Left colon (tissue), 2 donors: ENCODE data around the gene BRWD1. TPM values are rescaled to one million over a fixed set of nuclear protein-coding genes. Genes with fewer than 3 reads are reported as not detected.
A peak's percentile ranks its signal among the peaks of the same experiment; 100 is the strongest.

ENCODE experiments used
- ATAC-seq: fragments of 200-7000 bp; cut with Tn5 transposase; one replicate; pipeline ENCODE4 v1.9.1; 2020; ENCODE audit warnings: mild to moderate bottlenecking, moderate library complexity
- DNase-seq, 2 donors: peaks; one replicate each; pipeline ENCODE4 v3.0.0-alpha.2; 2020
- intact Hi-C, 2 donors: fragments of 100-400 bp; cut with DNase I in 1 of 2; cut with micrococcal nuclease in 1 of 2; formaldehyde crosslinking; loops; one replicate each; pipeline versions ENCODE4 v1.11.2 to v1.14.0; 2022; cut with DNase I, micrococcal nuclease
- total RNA-seq, 2 donors: library from RNA; stranded (reverse); fragmentation: NEBNext Ultra II Directional; extraction: Animal tissue kit (Norgen Biotek cat#: 25700); gene quantifications; one replicate each; pipeline ENCODE4 v1.2.1, GENCODE V29; 2021
- donor health status: DM: no; HTN: no; CAD: no.
- donor health status: DM: yes; HTN: yes; CAD: no.

Gene BRWD1
- total RNA-seq, 2 donors from 2014 or later: 45.8 to 51.5 TPM

DNA sequence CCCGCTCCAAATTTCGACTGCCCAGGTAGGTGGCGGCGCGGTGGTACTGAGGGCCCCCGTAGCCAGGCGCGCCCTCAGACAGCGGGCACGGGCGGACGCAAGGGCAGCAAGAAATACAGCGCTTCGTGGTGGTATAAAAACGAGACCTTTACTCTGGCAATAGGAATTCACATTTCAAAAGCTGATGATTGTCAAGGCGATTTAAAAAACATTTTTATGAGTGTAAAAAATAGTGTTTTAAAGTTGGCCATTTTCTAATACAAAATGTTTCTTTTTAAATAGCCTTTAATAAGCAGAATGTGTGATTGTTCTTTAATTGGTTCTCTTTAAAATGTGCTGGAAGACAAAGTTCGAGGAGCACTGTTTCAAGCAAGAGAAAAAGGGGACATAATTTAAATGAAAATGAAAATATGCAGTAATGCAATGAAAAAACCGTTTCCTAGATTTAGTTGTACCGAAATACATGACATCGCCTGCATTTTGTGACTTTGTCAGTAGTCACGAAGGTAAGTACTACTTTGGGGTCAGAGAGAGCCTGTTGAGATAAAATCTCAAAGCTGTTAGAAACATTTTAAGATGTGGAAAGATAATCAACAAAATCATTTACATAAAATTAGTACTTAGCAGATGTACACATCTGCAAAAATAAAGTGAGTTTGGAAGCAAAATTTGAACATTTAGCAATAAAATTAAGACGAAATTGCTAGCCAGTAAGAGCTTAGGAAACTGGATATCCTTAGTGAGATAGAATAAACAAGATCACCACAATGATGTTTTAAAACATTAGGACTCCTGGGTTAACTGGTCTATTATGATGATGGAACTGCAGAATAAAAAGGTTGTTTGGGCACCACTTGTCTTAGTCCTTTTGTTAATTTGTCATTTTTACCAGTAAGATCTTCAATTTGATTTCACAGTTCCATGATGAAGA lies 129.1 kb downstream of the BRWD1 start:
- intact Hi-C loops: loop anchor here in 1 of 2 donors (10.0 kb wide), 1 partner anchor 200 kb away; a partner anchor contains a TSS
- ATAC-seq (no peak), DNase-seq (no peak)

DNA sequence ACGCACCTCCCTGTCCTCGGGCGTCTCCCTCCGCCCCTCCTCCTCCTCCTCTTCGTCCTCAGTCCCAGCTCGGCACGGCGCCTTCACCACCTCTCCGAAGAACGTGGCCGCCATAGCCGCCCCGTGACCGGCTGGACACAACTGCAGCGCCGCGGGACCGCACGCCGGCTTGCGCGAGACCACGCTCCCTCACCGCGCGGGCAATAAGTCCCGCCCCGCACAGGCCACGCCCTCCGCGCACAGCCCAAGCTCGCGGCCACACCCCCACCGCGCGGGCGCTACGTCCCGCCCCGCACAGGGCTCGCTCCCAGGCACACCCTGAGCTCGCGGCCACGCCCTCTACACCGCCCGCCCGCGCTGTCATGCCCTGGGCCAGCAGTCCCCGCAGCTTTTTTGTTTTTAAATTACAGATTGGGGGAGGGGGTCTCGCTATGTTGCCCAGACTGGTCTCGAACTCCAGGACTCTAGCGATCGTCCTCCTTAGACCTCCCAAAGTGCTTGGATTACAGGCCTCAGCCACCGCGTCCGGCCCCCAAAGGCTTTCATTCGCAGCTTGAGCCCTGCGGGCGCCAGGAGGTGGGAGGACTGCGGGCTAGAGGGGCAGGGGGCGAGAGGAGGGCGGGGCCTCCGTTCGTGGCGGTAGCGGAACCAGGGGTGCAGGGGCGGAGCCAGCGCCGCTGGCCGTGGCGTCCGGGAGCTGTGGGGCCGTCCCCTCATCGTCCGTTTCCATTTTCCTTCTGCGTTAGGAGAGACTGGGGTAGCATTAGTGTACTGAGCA lies 130.0 kb downstream of the BRWD1 start, which contains the start of gene PSMG1:
Gene PSMG1, minus strand, starts transcription at position 180 of the 778 bp plus-strand sequence. Its CDS starts 66 bp downstream, at position 114.
- ATAC-seq (peak; percentile 87), DNase-seq (peak; percentile 93 to 99)
- intact Hi-C loops: loop anchor here in 1 of 2 donors (10.0 kb wide), 1 partner anchor 201 kb away; a partner anchor contains a TSS

DNA sequence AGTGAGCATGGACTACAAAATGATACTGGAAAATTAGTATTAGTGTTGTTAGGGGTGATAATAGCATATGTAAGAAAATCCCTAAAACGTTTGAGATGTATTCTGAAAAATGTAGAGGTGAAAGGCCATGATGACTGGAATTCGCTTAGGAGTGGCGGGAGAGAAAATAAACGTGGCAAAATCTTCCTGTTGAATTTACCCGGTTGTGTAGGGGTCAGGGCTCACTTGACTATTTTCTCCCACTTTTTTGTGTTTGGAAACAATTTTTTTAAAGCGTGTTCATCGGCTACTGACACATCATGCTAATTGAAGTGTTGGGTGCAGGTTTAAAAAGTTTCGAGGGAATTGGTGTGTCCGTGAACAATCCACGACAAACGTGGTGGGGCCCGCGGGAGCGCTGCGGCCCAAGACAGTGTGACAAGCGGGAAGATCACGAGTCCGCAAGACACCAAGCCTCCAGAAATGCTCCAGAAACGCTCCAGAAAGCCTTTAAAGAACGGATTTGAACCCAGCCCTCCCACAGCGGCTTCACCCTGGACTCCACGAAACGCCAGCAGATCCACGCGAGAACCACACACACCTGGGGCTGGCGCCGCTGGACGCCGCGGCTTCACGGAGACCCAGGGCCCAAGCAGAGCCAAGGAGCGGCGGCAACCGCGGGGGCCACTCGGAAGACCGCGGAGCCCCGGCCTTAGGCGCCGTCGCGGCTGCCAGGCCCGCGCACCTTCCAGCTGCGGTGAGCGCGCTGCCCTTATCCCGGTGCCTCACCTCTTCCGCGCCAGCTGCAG lies 130.8 kb downstream of the BRWD1 start:
- DNase-seq: peak in 1 of 2 donors; percentile 29
- ATAC-seq: peak; percentile 9
- intact Hi-C loops: loop anchor here in 1 of 2 donors (10.0 kb wide), 1 partner anchor 202 kb away; a partner anchor contains a TSS

DNA sequence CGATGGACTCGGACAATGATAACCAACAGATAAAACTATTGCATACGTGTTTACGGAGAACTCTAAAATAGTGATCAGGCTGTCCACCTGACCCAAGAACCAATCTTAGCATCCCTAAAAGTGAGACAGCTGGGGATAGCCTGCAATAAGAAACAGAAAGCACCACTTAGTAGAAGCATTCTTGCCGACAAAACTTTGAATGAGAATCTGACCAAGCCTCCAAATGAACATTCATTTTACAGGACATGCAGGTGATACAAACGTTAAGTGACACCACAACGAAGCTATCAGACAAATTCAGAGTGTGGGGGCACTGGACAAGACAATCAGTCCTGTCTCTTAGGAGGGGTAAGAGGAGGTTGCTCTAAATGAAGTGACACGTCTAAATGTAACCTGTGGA lies 131.4 kb downstream of the BRWD1 start:
- intact Hi-C loops: loop anchor here in 1 of 2 donors (10.0 kb wide), 1 partner anchor 203 kb away; a partner anchor contains a TSS
- DNase-seq (no peak), ATAC-seq (no peak)

DNA sequence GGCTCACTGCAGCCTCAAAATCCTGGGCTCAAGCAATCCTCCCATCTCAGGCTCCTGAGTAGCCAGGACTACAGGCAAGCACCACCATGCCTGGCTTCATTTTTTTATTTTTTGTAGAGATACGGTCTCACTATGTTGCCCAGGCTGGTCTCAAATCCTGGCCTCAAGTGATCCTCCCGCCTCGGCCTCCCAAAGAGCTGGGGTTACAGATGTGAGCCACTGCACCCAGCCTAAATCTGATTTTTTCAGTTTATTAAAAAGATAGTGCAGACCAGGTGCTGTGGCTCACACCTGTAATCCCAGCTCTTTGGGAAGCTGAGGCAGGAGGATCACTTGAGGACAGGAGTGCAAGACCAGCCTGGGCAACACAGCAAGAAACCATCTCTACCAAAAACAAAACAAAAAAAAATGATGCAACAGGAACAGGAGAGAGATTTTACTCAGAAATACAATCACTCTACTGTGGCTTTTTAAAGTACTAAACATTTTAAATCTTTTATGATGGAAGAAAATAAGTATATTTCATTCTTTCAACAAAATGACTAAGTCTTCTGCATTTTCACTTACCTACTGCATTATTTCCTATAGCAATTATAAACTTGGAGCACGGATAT lies 132.1 kb downstream of the BRWD1 start:
- DNase-seq (no peak), ATAC-seq (no peak)
- intact Hi-C loops: loop anchor here in 1 of 2 donors (10.0 kb wide), 1 partner anchor 203 kb away; a partner anchor contains a TSS

DNA sequence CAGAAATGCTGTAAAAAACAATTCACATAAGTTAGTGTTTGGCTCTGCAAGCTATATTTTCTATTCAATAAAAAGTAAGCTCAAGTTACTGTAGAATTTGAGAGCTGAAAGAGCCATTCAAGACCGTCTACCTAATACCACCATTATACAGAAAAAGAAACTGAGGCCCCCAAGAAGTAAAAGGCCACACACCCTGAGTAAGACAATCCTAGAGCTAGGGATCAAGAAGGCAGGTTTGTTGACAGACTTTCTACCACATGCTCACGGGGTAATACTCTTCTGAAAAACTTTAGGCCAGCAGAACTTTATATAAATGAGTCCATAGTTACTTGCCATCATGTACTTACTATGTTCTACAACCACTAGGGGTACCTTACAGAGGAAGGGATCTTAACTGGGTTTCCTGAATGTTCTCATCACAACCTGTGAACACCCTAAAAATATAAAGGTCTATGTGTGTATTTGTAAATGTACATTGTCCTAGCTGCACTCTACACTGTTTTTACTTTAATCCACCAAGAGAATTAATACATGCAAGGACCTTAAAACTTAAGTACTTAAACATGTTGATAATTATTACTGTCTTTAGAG lies 132.9 kb downstream of the BRWD1 start:
- DNase-seq (no peak), ATAC-seq (no peak)
- intact Hi-C loops: loop anchor here in 1 of 2 donors (10.0 kb wide), 1 partner anchor 204 kb away; a partner anchor contains a TSS

DNA sequence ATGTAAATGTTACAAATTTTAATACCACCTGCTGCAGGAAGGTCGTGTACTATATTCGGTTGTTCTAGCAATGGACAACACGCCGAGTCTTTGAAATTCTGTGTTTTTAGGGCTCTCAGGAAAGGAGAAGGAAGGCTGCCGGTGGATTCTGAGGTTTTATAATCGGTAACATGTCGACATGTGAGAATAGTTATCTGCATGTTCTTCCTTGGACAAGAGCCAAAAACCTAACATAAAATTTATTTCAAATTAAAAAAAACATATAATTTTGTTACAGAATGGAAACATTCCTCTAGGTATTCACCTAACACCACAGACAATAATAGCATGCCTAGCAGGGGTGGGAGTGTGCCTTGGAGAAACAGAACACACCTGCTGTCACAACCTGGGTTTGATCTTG lies 135.0 kb downstream of the BRWD1 start:
- no peak for ATAC-seq
- DNase-seq: no peak
- intact Hi-C loops: no loop called here

DNA sequence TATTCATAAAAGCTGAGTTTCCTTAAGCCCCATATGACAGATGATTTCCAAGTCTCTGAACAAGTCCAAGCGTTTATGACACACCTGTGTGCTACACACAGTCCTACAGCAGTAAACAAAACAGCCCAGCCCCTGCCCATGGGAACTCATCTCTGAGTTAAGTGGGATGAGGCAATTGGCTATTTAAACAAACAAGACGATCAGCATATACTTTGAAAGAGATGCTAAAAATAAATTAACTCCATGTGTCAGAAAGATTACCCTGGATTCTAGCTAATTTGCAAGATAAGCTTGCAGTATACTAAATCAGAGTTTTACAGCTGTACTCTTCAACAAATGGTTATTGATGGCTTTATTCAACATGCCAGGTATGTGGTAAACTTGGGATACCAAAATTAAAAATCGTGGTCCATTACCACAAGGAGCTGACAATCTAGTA lies 137.1 kb downstream of the BRWD1 start:
- DNase-seq: no peak
- no peak for ATAC-seq
- intact Hi-C loops: no loop called here

DNA sequence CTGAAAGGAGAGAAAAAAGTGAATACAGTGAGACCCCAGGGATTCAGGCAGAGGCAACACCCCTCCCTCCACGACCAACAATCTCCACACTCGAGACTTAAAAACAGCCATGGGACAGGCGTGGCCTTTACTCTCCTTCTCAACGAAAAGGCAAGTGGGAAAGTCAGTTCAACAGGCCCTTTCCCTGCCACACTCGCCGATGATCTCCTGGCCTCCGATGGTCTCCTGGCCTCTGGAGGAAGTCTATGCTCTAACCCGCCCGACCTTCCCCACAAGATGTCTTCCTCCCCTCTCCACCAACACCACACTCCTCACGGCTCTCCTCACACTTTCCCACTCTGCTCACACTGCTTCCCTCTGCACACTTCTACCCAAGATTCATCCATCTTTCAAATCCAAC lies 137.8 kb downstream of the BRWD1 start:
- ATAC-seq (peak; percentile 14), DNase-seq (no peak)
- intact Hi-C loops: no loop called here

DNA sequence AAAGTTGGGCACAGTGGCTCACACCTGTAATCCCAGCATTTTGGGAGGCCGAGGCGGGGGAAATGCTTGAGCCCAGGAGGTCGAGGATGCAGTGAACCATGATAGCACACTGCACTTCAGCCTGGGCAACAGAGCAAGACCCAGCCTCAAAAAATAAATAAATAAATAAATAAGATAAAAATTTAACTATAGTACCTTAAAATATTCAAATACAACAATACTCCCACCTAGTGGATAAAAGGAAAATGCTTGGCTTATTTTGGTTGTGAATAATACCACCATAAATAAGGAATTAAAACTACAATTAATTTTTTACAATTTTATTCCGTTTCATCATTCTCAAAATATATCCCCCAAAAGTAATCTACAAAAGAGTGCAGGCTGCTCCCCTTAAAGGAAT lies 138.3 kb downstream of the BRWD1 start:
- DNase-seq: no peak
- no peak for ATAC-seq
- intact Hi-C loops: no loop called here

DNA sequence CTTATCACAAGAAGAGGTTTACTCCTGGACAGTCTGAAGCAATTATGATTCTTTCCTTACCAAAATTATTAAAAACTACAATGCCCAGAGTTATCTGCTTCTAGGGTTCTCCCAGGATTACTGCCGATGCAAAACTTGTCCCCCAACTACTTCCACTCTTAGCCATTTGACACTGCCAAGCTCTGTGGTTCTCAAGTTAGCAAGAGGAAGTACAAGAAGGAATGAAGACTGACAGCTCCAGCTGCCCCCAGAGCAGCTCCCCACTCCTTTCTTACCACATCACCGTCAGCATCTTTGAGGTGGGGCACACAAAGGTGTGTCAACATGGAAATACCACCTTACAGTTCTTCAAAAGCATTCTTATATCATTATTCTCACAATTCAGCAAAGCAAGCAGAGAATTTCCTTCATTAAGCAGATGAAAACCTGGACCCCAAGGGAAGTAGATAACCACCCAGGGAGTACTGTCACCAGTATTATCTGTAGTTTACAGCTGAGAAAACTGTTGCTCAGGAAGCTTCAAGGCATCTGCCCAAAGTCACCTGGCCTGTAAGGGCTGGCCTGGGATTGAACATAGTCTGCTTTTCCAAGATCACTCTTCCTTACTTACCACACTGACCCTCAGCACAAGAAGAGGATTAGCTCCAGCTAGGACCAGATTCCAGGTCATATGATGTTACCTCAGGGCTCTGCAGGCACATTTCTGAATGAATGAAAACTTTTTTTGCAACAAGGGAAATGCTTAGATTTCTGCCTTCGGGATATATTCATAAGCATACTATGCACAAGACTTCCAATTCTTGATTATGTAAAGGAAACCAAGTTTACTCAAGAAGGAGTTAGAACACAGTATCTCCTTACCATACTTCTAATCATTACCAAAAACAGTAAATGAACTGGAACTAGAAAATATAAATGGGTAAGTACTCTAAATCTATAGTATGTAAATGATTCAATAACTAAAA lies 139.4 kb downstream of the BRWD1 start:
- ATAC-seq: no peak
- intact Hi-C loops: no loop called here
- DNase-seq: no peak

DNA sequence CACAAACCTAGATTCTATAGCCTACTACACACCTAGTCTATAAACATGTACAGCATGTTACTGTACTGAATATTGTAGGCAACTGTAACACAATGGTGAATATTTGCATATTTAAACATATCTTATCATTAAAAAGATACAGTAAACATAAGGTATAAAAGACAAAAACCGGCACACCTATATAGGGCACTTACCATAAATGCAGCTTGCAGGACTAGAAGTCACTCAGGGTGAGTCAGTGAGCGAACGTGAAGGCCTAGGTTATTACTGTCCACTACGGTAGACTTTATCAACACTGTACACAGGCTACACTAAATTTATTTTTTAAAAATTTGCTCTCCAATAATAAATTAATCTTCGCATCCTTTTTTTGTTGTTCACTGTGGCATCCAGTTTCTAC lies 143.5 kb downstream of the BRWD1 start:
- DNase-seq (no peak), ATAC-seq (peak; percentile 78)
- intact Hi-C loops: no loop called here

DNA sequence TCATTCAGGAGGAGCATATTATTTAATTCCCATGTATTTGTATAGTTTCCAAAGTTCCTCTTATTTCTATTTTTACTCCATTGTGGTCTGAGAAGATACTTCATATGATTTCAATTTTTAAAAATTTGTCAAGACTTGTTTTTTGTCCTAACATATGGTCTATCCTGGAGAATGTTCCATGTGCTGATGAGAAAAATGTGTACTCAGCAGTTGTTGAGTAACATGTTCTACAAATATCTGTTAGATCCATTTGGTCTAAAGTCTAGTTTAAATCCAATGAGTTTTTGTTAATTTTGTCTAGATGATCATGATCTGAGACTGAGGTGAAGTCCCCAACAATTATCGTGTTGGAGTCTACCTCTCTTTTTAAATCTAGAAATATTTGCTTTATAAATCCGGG lies 144.6 kb downstream of the BRWD1 start:
- DNase-seq (no peak), ATAC-seq (no peak)
- intact Hi-C loops: no loop called here

DNA sequence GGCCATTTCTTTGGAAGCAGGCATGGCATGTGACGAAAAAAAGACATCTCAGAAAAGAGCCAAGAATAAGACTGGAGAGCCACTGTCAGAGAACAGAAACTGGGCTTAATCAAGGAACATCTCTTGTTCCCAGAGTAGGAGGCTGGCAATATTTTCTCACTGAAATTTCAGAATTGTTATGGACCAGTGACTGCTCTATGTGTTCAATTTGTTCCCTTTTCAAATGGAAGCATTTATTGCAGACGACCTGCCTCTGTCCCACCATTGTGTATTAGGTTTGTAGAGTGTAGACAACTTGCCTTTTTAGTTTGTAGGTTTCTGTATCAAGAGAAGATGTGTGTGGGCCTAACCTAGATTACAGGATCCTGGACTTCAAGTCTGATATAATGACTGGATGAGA lies 148.9 kb downstream of the BRWD1 start:
- ATAC-seq (no peak), DNase-seq (no peak)
- intact Hi-C loops: no loop called here

DNA sequence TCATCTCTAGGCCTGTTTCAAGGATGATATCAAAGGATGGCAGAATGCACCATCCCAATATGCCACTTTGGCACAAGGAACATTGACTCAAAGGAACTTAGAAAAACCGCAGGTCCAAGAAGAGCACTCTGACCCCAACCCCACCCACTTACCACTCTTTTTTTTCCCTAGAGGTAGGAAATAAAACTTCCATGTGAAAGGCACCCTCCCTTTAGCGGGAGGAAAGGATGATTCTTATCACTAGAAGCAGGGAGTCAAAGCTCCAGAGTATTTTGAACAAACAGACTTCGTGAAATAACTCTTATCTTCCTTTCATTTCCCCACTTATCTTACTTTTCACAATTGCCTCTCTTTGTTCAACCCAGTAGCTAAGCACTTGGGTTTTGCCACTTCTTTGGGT lies 152.4 kb downstream of the BRWD1 start:
- no peak for DNase-seq
- intact Hi-C loops: no loop called here
- ATAC-seq: peak; percentile 26

DNA sequence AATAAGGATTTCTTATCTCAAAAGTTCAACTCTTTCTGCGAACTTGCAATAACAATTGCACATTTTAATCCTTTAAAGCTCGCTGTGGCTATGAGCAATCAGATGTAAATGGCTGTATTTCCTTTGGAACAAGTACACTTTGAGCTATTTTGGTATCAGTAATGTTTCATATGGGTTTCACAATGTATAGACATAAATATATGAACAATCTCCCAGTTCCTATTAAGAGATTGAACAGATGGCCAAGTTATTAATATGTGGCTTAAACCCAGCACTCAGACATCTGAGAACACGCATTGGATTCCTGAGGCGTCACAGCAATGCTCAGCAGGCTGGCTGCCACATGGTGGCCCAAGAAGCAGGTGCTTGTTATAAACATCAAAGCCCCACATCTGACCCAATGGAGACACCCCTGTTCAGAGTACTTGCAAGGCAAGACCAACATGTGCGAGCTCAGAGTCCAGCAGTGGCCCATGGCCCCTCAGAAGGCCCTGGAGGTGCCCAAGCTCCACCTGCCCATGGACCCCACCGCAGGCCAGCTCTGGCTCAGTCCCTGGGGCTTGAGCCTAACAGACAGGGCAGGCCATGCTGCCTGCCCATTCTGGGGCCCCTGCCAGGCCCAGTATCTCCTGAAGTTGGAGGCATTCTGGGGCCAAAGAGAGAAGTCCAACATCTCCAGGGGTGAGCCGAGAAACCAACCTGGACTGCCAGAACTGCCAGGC lies 153.9 kb downstream of the BRWD1 start:
- DNase-seq (no peak), ATAC-seq (no peak)
- intact Hi-C loops: no loop called here
